Measurements from ENCODE around the gene FURIN.
"Not testable (repeated sequence)": the region's sequence is repeated elsewhere in the genome, so short reads cannot be mapped to it uniquely, and the experiment has no call there.

Gene FURIN

DNA sequence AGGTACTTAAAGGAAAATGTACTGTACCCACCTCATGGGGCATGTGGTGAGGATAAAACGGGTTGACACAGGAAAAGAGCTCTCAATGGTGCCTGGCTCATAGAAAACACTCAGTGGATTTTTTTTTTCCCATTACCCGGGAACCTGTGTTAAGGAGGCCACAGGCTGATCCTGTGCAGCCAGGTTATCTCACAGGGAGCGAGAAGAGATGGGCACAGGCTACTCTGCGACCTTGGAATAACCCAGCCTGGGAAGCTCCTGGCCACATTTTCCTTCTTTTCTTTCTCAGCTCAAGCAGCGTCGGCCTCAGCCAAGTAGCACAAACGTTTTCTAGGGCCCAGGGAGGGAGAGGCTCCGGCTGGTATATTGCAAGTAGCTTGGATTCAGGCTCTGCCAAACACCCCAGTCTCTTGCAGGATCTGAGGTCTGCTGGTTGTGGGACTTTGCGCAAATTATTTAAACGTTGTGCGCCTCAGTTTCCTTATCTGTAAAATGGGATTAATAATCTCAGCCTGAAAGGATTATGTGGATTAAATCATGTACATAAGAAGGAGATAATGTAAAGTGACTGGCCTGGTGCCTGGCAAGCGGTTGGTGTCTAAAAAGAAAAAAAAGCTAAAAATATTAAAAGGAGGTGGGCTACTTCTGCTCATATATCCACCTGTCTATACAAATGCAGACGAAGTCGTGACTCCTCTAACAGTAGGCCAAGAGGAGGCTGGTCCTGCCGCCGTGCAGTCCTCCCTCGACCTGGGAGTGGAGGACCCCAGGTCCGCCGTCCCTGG is 2.2 kb downstream of the FURIN start:
- DNase-seq (ENCODE audit: low read depth), result no peak

DNA sequence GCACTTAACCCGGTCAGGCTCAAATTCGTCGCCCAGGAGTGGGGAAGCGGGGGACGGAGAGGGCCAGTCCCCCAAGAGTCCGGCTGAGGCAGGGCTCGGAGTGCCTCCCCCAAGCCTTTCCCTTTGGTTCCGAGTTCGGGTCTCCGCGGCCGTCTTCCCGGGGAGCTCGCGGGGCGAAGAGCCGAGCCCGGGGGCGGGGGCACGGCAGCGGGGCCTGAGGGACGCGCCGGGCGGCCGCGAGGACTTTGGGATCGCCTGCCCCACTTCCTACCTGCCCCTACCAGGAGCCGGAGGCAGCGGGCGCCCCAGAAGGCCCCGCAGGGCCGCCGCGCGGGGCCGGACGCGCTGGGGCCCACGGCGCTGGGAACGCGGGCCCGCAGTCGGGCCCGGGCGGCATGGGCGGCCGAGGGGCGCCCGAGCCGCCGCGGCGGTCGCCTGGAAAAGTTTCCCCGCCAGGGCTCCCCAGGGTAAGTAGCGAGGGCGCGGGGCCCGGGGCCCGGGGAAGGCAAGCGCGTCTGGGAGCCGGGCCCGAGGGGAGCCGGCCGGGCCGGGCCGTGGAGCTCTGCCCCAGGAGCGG is 2.8 kb downstream of the FURIN start:
- DNase-seq (ENCODE audit: low read depth), result no peak

DNA sequence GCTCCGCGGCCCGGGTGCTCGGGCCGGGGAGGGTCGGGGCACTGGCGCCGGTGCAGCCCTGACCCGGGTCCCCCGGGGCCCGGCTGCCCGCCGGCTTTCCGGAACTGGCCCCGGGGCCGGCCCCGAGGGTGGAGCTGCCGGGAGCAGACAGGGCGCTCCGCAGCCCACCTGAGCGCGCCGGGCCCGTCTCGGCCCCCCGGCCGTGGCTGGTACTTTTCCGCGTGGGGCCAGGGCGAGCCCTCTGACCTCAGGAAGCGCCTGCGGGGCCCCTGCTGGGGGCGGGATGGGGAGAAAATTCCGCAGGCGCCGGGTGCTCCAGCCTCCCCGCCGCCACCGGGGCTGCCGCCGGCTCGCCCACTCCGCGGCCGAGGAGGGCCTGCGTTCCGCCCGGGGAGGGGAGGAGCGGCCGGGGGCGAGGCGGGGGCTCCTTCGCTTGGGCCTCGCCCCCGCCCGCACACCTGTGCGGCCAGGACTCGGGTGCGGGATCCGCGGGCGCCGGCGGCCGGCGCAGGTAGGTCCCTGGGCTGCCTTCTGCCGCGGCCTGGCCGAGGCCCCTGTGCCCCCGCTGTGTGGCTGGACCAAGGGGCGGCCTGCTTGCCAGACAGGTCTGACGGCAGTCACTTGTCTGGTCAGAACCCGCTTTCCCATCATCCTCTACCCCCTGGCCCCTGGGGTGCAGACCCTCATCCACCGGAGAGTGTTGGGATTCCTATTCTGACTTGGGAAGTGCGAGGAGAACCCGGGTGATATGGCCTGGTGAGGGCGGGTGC is 3.5 kb downstream of the FURIN start:
- no peak for DNase-seq (ENCODE audit: low read depth)

DNA sequence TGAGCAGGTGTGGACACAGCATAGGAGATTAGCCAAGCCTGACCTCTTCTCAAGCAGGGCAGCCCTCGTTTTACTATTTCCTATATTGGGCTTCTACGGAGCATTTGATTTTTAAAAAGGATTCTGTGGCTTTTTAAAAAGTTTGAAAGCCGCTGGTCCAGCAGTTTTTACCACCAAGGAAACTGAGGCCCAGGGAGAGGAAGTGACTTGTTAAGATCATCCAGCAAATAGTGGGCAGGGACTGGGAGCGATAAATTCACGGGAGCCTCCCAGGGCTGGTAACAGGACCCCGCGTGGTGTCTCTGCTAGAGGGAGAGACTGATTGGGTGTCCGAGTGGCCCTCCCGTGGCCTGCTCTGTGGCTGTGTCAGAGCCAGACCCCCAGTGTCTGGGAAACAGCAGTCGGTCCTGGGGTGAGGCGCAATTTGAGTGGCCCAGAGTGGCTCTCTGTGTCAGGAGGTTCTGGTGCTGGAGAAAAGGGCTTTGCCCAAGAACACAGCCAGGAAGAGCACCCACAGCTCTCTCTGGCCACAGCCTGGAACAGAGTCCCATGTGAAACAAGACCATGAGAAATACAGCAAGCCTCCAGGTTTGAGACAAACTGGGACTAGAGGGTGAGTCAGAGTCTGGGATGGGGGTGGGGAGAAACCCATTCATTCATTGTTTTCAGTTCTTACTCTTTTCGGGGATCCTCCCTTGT is 4.2 kb downstream of the FURIN start:
- DNase-seq (ENCODE audit: low read depth), result no peak

DNA sequence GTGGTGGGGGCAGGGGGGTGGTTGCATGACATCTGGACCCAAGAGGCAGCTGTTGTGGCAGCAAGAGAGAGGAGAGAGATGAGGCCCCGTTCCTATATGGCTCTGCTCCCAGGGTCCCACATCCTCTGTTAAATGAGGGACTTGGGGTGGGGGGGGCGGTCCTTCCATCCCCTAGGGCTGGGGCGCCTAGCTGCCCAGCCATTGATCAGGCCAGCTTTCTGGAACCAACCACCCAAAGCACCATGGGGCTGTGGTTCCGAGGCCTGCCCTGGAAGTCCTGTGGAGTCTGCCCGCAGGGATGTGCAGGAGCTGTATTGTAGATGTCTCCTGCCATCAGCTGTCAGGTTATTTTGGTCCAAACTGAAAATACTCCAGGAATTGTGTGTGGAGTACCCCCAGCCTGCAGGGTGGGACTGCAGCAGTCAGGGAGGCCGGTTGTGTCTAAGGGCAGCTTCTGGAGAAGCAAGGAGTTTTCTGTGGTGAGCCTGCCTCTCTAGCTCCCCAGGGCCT is 5.2 kb downstream of the FURIN start:
- no peak for DNase-seq (ENCODE audit: low read depth)

DNA sequence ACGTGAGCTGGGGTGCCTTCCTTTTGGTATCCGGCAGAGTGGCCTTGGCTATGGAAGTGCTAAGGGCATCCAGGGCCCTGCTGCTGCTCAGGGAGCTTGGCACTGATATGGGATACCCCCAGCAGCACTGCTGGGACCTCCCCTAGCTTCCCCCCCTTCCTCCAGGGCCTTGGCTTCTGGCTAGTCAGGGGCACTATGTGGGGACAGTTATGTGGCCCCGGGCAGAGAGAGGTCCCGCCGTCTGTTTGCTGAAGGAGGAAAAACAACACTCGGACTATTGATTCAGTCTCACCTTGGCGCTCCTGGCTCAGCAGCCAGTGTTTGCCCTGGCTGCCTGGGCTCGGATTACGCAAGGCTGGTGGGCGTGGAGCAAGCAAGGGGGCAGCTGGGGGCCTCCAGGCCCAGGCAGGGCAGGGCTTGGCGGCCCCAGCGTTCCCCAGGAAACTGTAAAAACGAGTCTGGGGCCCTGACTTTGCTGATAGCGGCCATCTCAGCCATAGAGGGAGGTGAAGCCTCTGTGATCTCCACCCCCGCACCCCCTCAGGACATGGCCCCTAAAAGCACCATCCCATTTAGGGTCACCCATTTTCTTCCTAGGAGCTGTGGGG is 5.7 kb downstream of the FURIN start:
- DNase-seq (ENCODE audit: low read depth), result no peak

DNA sequence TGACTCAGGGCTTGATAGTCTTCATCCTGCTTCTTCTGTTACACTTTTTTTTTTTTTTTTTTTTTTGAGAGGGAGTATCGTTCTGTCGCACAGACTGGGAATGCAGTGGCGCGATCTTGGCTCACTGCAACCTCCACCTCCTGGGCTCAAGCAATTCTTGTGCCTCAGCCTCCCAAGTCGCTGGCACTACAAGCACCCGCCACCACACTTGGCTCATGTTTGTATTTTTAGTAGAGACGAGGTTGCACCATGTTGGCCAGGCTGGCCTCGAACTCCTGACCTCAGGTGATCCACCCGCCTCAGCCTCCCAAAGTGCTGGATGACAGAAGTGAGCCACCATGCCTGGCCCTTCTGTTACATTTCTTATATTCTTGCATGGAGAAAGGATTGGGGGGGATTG is 6.6 kb downstream of the FURIN start:
- DNase-seq (ENCODE audit: low read depth), result not testable (repeated sequence)

DNA sequence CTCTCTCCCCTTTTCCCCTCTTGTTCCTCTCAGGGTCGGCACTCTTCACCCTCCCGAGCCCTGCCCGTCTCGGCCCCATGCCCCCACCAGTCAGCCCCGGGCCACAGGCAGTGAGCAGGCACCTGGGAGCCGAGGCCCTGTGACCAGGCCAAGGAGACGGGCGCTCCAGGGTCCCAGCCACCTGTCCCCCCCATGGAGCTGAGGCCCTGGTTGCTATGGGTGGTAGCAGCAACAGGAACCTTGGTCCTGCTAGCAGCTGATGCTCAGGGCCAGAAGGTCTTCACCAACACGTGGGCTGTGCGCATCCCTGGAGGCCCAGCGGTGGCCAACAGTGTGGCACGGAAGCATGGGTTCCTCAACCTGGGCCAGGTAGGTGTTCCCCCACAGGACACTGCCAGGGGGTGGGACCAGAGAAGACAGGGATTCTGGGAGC is 7.2 kb downstream of the FURIN start:
- no peak for DNase-seq (ENCODE audit: low read depth)

DNA sequence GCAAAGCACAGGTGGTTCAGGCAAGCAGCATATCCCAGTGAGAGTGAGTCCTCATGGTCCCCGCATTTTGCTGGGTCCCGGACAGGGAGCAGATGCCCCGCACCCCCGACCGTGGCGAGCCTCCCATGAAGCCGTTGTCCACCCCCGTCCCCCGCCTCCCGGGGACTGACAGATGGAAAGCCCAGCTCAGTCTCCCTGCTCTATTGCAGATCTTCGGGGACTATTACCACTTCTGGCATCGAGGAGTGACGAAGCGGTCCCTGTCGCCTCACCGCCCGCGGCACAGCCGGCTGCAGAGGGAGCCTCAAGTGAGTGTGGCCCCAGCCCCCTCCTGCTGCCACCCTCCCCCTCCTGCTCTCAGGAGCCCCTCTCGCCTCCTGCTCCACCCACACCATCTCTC is 7.7 kb downstream of the FURIN start:
- DNase-seq (ENCODE audit: low read depth), result no peak

DNA sequence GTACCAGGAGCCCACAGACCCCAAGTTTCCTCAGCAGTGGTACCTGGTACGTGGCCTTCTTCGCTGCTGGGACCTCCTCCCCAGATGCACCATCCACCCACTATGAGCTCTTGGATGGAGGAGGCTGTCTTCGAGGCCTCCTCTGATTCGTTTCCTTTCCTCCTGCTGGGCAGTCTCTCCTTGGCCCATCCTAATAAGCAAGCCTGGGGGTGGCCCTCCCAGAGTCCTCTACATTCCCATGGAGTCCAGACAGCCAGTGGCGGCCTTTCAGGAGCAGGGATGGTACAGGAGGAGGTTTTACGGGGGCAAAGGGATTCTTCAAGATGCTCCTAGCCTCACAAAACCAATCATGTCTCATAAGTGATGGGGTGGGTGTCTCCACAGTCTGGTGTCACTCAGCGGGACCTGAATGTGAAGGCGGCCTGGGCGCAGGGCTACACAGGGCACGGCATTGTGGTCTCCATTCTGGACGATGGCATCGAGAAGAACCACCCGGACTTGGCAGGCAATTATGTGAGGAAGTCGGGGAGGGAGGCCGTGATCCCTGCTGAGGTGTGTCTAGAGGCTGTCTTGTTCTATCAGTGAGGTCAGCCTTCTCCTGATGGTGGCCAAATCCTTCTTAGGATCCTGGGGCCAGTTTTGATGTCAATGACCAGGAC is 8.3 kb downstream of the FURIN start:
- DNase-seq (ENCODE audit: low read depth), result no peak

DNA sequence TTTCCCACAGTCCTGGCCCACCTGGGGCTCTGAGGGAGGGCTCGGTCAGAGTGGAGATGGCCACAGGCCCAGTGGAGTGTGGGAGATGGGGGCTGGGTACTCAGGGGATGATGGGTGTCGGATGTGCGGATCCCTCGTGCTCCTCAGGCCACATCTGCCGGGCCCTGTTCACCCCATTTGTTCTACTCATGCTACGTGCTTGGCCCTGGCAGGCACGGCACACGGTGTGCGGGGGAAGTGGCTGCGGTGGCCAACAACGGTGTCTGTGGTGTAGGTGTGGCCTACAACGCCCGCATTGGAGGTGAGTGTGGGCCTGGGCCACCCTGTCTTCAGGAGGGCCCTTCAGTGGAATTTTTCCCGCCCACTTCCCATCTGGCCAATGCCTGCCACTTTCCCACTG is 8.9 kb downstream of the FURIN start:
- no peak for DNase-seq (ENCODE audit: low read depth)

DNA sequence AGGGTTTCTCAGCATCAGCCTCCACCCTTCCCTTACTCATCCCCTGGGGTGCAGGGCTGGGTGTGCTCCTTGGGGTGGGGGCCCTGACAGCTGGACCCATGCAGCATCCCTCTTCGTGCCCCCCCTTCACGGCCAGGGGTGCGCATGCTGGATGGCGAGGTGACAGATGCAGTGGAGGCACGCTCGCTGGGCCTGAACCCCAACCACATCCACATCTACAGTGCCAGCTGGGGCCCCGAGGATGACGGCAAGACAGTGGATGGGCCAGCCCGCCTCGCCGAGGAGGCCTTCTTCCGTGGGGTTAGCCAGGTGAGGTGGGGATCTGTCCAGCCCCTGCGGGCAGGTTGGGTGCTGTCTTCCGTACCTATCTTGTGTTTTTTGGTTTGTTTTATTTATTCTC is 9.6 kb downstream of the FURIN start:
- DNase-seq (ENCODE audit: low read depth), result no peak

DNA sequence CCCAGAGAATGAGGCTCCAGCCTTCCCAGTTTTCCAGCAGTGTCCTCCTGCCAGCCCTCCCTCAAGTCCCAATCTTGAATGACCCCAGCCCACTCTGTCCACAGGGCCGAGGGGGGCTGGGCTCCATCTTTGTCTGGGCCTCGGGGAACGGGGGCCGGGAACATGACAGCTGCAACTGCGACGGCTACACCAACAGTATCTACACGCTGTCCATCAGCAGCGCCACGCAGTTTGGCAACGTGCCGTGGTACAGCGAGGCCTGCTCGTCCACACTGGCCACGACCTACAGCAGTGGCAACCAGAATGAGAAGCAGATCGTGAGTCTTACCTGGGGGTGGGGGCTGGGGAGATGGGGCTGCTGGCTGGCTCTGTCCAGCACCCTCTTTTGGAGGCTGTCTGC is 10.3 kb downstream of the FURIN start:
- no peak for DNase-seq (ENCODE audit: low read depth)

DNA sequence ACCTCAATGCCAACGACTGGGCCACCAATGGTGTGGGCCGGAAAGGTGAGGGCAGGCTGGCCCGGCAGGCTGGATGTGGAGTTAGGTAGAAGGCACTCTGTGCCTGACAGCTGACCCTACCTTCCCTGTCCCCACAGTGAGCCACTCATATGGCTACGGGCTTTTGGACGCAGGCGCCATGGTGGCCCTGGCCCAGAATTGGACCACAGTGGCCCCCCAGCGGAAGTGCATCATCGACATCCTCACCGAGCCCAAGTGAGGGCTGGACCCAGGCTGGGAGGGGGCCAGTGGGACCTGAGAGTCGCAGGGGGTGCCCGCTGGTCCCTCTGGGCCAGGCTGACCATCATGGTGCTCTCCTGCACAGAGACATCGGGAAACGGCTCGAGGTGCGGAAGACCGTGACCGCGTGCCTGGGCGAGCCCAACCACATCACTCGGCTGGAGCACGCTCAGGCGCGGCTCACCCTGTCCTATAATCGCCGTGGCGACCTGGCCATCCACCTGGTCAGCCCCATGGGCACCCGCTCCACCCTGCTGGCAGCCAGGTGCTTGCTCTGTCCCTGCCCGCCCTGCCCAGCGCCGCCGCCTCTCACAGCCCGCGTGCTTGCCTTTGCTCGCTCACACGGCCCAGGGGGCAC is 11.5 kb downstream of the FURIN start:
- DNase-seq (ENCODE audit: low read depth), result no peak

DNA sequence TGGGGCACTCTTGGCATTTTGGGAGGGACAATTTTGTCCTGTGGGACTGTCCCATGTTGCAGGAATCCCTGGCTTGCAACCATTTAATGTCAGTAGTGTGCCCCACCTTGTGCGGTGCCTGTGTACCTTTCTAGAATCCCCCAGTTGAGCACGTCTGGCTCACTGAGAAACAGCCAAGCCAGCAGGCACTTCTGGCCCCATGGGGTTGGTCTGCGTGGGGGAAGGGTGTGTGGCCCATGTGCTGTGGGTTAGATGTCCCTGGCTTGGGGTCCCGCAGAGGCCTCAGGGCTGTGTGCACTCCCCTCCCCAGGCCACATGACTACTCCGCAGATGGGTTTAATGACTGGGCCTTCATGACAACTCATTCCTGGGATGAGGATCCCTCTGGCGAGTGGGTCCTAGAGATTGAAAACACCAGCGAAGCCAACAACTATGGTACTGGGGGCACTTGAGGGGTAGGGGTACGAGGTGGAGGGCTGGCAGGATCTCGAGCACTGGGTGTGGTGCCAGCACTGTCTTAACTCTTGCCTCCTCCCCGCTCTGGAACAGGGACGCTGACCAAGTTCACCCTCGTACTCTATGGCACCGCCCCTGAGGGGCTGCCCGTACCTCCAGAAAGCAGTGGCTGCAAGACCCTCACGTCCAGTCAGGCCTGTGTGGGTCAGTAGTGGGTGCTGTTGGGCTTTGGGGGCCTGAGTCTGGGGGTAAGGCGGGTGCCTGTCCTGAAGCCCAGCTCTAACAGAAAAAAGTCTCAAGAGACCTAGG is 12.2 kb downstream of the FURIN start:
- no peak for DNase-seq (ENCODE audit: low read depth)

DNA sequence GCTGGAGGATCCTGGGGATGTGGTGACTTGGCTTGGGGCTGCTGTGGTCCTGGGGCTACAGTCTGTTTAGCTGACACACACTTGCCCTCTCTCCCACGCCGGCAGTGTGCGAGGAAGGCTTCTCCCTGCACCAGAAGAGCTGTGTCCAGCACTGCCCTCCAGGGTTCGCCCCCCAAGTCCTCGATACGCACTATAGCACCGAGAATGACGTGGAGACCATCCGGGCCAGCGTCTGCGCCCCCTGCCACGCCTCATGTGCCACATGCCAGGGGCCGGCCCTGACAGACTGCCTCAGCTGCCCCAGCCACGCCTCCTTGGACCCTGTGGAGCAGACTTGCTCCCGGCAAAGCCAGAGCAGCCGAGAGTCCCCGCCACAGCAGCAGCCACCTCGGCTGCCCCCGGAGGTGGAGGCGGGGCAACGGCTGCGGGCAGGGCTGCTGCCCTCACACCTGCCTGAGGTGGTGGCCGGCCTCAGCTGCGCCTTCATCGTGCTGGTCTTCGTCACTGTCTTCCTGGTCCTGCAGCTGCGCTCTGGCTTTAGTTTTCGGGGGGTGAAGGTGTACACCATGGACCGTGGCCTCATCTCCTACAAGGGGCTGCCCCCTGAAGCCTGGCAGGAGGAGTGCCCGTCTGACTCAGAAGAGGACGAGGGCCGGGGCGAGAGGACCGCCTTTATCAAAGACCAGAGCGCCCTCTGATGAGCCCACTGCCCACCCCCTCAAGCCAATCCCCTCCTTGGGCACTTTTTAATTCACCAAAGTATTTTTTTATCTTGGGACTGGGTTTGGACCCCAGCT is 13.0 kb downstream of the FURIN start:
- no peak for DNase-seq (ENCODE audit: low read depth)

DNA sequence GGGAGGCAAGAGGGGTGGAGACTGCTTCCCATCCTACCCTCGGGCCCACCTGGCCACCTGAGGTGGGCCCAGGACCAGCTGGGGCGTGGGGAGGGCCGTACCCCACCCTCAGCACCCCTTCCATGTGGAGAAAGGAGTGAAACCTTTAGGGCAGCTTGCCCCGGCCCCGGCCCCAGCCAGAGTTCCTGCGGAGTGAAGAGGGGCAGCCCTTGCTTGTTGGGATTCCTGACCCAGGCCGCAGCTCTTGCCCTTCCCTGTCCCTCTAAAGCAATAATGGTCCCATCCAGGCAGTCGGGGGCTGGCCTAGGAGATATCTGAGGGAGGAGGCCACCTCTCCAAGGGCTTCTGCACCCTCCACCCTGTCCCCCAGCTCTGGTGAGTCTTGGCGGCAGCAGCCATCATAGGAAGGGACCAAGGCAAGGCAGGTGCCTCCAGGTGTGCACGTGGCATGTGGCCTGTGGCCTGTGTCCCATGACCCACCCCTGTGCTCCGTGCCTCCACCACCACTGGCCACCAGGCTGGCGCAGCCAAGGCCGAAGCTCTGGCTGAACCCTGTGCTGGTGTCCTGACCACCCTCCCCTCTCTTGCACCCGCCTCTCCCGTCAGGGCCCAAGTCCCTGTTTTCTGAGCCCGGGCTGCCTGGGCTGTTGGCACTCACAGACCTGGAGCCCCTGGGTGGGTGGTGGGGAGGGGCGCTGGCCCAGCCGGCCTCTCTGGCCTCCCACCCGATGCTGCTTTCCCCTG is 13.8 kb downstream of the FURIN start:
- DNase-seq (ENCODE audit: low read depth), result no peak

DNA sequence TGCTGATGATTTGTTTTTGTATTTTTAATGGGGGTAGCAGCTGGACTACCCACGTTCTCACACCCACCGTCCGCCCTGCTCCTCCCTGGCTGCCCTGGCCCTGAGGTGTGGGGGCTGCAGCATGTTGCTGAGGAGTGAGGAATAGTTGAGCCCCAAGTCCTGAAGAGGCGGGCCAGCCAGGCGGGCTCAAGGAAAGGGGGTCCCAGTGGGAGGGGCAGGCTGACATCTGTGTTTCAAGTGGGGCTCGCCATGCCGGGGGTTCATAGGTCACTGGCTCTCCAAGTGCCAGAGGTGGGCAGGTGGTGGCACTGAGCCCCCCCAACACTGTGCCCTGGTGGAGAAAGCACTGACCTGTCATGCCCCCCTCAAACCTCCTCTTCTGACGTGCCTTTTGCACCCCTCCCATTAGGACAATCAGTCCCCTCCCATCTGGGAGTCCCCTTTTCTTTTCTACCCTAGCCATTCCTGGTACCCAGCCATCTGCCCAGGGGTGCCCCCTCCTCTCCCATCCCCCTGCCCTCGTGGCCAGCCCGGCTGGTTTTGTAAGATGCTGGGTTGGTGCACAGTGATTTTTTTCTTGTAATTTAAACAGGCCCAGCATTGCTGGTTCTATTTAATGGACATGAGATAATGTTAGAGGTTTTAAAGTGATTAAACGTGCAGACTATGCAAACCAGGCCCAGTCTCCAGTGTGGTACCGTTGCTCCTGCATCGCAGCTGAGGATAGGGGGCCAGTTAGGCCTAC is 14.6 kb downstream of the FURIN start:
- no peak for DNase-seq (ENCODE audit: low read depth)
